Stimulated activated effector memory CD8-positive, alpha-beta T cell treated with anti-CD3 and anti-CD28 coated beads, Interleukin-12 subunit alpha, Interleukin-12 subunit beta, amount 100 ng/mL, for 72 hours (primary cell): ENCODE data around the gene GZMB.

Source experiments
- ATAC-seq: fragments of 150-1000 bp; cut with Tn5 transposase; 2 replicates; pipeline ENCODE4 v1.10.0; 2021
- DNase-seq, 2 donors: peaks; one replicate each; pipeline ENCODE4 v3.0.0; 2021 to 2022; ENCODE audit warnings: low spot score in 2 of 2
- H3K27ac Mint-ChIP-seq: one replicate; pipeline ENCODE4 v1.8.0; 2022; ENCODE audit warnings: mild to moderate bottlenecking, mixed read lengths
- H3K36me3 Mint-ChIP-seq: one replicate; pipeline ENCODE4 v1.8.0; 2022; ENCODE audit warnings: mild to moderate bottlenecking, mixed read lengths
- H3K4me1 Mint-ChIP-seq: one replicate; pipeline ENCODE4 v1.8.0; 2022; ENCODE audit warnings: mixed read lengths
- H3K4me3 Mint-ChIP-seq: one replicate; pipeline ENCODE4 v1.8.0; 2022; ENCODE audit warnings: mild to moderate bottlenecking, mixed read lengths
- H3K9me3 Mint-ChIP-seq: one replicate; pipeline ENCODE4 v1.8.0; 2022; ENCODE audit warnings: mixed read lengths

The GZMB gene, protein sequence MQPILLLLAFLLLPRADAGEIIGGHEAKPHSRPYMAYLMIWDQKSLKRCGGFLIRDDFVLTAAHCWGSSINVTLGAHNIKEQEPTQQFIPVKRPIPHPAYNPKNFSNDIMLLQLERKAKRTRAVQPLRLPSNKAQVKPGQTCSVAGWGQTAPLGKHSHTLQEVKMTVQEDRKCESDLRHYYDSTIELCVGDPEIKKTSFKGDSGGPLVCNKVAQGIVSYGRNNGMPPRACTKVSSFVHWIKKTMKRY

DNA sequence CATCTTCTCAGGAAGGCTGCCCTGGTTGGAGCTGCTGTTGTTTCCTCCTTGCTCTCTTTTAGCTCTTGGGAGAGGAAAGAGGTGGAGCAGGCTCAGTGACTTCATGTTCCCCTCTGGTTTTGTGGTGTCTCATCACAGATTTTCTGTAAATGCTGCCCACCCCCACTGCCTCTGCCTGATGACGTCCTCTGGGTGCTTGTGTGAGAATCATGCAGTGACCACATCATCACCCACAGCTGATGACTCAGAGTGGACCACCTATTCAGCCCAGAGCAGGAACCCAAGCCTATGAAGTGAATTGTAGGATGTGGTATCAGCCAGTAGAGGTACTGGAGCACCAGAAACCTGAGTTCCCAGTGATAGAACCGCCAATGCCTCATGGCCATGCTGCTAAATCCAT is at the start of gene GZMB:
TSS of gene GZMB (minus strand) at position 33 of the 400 bp plus-strand sequence. CDS start at position 3, 30 bp downstream.
- Mint-ChIP-seq H3K36me3 (peaks cover 55% of the 10 kb centered on the region), H3K4me1 (peaks cover 84% of the 10 kb centered on the region), H3K9me3 (peaks cover 2% of the 10 kb centered on the region), H3K4me3 (peak within 1 kb of the TSS; percentile 96), H3K27ac (peak within 1 kb of the TSS; percentile 98)
- peak; percentile 64 to 95 for DNase-seq
- peak; percentile 97 for ATAC-seq

DNA sequence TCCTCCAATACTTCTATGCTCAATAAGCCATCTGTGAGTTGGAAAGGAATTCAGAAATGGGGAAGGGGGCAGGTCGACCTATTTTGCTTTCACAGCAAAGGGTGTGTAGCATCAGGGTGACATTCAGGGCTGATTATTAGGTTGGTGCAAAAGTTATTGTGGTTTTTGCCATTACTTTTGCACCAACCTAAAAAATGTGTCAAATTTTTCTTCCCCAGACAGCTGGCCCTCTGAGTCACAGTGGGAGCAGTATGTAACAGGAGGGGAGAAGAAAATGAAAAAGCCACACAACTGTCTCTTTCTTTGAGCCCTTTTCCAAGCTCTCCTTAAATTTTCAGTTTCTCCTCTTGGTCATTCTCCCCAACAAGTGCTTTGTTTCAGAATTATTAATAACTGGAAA is 47.1 kb upstream of the GZMB start:
- peaks cover 67% of the 10 kb centered on the region for H3K4me1 Mint-ChIP-seq
- no peaks in the 10 kb centered on the region for H3K9me3 Mint-ChIP-seq
- peaks cover 7% of the 10 kb centered on the region for H3K36me3 Mint-ChIP-seq
- DNase-seq: no peak
- peak overlapping the region; percentile 98 for H3K27ac Mint-ChIP-seq
- H3K4me3 Mint-ChIP-seq: peak overlapping the region; percentile 94
- ATAC-seq: no peak

- peak; percentile 54 for ATAC-seq
Measured at GRCh38 chr14:24680516-24680915, 46.5 kb upstream of the GZMB start.

GRCh38 chr14:24679248-24679961 is 45.4 kb upstream of the GZMB start:
- H3K27ac Mint-ChIP-seq: peak overlapping the region; percentile 98
- ATAC-seq: peak; percentile 63
- H3K4me1 Mint-ChIP-seq: peaks cover 73% of the 10 kb centered on the region
- peak overlapping the region; percentile 94 for H3K4me3 Mint-ChIP-seq
- H3K36me3 Mint-ChIP-seq: peaks cover 19% of the 10 kb centered on the region
- no peak for DNase-seq
- no peaks in the 10 kb centered on the region for H3K9me3 Mint-ChIP-seq

More at GRCh38 chr14:24680516-24680915, 46.5 kb upstream of the GZMB start:
- Mint-ChIP-seq H3K27ac (peak overlapping the region; percentile 98), H3K9me3 (no peaks in the 10 kb centered on the region), H3K4me1 (peaks cover 70% of the 10 kb centered on the region), H3K36me3 (peaks cover 13% of the 10 kb centered on the region), H3K4me3 (peak overlapping the region; percentile 94)
- no peak for DNase-seq

- peak overlapping the region; percentile 98 for H3K27ac Mint-ChIP-seq
- ATAC-seq: peak; percentile 77
- H3K4me1 Mint-ChIP-seq: peaks cover 77% of the 10 kb centered on the region
- H3K36me3 Mint-ChIP-seq: peaks cover 25% of the 10 kb centered on the region
- peak overlapping the region; percentile 94 for H3K4me3 Mint-ChIP-seq
- no peaks in the 10 kb centered on the region for H3K9me3 Mint-ChIP-seq
- peak; percentile 75 to 89 for DNase-seq
Measured at GRCh38 chr14:24678801-24679247, 44.8 kb upstream of the GZMB start.

DNA sequence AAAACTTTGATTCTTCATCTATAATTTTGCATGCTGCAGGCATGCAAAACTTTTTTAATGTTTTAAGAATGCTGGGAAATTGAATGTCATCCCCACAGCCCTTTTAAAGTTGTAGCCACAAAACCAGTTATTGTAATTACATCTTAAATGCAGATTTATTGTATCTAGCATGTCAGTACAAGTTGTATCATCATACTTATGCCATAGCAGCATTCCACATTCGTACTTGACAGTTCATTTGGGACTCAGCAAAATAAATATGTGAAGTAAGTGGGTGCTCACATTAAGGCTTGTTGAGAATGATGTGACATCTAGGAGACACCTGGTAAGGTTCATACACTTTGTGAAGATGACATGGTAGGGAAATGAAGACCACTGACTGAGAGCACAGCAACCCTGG is 44.0 kb upstream of the GZMB start:
- Mint-ChIP-seq H3K27ac (peak overlapping the region; percentile 98), H3K9me3 (no peaks in the 10 kb centered on the region), H3K36me3 (peaks cover 34% of the 10 kb centered on the region), H3K4me3 (peak overlapping the region; percentile 94), H3K4me1 (peaks cover 82% of the 10 kb centered on the region)
- ATAC-seq (no peak), DNase-seq (no peak)

DNA sequence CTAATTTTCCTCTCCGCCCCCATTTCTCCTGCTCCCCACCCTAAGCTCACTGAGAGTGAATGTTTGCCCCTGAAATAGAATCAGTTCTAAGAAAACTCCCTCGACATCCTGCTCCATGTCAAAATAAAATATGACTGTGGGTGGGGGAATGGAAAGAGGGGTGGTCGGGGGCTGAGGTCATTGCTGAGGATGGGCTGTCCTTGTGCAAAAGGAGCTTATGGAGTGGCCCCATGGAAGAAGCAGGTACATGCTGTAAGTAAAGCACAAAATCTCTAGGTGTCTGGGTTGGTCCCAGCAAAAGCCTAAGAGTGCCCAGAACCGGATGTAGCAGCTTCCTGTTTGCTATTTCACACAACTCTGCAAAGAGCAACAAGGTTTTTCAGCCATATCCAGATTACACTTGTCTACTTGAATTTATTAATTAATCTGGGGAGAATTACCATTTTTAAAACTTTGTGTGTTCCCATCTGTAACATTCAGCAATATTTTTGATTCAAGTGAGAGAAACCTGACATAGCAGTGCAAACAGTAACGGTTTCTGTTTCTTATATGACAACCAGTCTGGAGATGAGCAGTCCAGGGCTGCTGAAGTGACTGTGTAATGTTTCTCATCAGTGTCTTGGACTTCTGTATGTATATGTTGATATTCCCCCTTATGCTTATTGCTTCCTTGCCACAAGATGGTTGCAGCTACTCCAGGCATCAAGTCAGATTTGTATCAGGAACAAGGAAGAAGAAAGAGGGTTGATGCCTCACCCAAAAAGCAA is 40.4 kb upstream of the GZMB start:
- Mint-ChIP-seq H3K4me3 (peak overlapping the region; percentile 94), H3K4me1 (peaks cover 95% of the 10 kb centered on the region), H3K27ac (peak overlapping the region; percentile 98), H3K9me3 (no peaks in the 10 kb centered on the region), H3K36me3 (peaks cover 37% of the 10 kb centered on the region)
- ATAC-seq (peak; percentile 67), DNase-seq (peak; percentile 31 to 85)

DNA sequence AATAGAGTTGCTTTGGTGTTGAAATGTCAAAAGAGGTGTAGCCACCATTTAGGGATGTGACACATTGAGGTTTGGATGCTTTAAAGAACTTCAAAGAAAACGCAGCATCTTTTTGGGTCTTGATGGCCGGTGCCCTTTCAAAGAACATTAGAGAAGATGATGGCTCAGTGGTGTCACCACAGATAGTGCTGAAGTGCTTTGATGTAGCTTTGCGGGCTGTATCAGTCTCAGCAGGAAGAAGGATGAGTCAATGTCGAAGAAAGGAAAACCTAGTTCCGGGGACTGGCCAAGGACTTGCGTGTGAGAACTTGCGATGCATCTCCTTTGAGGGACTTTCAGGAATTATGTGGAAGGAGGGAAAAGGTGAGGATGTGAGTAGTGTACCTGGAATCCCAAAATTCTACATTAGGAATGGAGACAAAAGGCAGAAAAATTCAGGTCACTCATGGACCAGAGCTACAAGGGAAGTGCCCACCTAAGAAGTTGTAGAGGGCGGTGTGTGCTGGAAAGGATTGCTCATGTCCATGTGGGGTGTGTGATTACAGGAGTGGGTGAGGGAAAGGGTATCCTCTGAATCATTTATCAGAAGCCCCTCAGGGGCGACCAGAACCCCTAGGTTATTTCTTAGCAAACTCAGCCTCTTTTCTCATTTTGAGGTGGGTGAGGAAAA is 39.7 kb upstream of the GZMB start:
- ATAC-seq (peak; percentile 89), DNase-seq (peak; percentile 56 to 88)
- peaks cover 92% of the 10 kb centered on the region for H3K4me1 Mint-ChIP-seq
- H3K36me3 Mint-ChIP-seq: peaks cover 33% of the 10 kb centered on the region
- peak overlapping the region; percentile 94 for H3K4me3 Mint-ChIP-seq
- H3K9me3 Mint-ChIP-seq: no peaks in the 10 kb centered on the region
- H3K27ac Mint-ChIP-seq: peak overlapping the region; percentile 98

DNA sequence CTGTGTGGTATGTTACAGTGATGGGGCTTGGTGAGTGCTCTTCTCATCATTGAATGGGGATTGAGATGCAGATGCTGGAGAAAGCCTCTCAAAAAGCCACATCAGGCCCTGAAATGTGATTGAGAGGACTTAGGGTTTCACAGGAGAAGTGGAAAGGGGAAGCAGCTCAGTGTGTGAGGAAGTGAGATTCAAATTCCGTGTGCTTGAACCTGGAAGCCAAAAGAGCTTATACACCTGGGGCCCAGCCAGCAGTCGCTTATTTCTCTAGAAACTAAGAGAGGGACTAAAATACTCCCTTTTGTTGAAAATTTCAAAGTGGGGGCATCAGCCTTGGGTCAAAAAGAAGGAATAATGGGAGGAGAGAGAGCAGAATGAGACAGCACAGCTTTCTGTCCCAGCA is 39.1 kb upstream of the GZMB start:
- H3K4me3 Mint-ChIP-seq: peak overlapping the region; percentile 94
- peak overlapping the region; percentile 98 for H3K27ac Mint-ChIP-seq
- H3K9me3 Mint-ChIP-seq: peaks cover under 1% of the 10 kb centered on the region
- DNase-seq: no peak
- H3K36me3 Mint-ChIP-seq: peaks cover 31% of the 10 kb centered on the region
- ATAC-seq: no peak
- peaks cover 89% of the 10 kb centered on the region for H3K4me1 Mint-ChIP-seq

DNA sequence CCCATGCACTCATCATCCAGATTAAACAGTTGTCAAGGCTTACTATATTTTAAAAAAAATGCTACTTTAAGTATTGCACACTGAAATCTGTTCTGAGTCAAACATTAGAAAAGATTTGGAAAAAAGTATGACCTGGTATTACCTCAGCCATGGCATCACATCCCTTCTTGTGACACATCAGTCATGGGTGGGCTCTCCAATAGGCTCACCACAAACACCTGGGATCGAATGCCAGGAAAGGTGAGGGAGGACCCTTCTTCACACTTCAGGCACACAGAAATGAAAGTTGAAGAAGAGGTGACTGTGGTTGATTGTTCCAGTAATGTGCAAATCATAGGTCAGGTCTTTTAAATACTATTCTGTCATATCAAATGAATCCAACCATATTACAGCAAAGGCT is 36.6 kb upstream of the GZMB start:
- peak in 1 of 2 donors; percentile 82 for DNase-seq
- ATAC-seq: peak; percentile 27
- Mint-ChIP-seq H3K36me3 (peaks cover 39% of the 10 kb centered on the region), H3K4me1 (peaks cover 83% of the 10 kb centered on the region), H3K27ac (peak overlapping the region; percentile 98), H3K4me3 (peak overlapping the region; percentile 46), H3K9me3 (peaks cover 3% of the 10 kb centered on the region)

- Mint-ChIP-seq H3K36me3 (peaks cover 38% of the 10 kb centered on the region), H3K4me1 (peaks cover 83% of the 10 kb centered on the region), H3K27ac (peak overlapping the region; percentile 98), H3K4me3 (peak overlapping the region; percentile 46), H3K9me3 (peaks cover 3% of the 10 kb centered on the region)
- DNase-seq (no peak), ATAC-seq (no peak)
Measured at GRCh38 chr14:24669651-24670050, 35.7 kb upstream of the GZMB start.

GRCh38 chr14:24665440-24665991 is 31.5 kb upstream of the GZMB start:
- peak overlapping the region; percentile 56 for H3K4me3 Mint-ChIP-seq
- DNase-seq: peak; percentile 43 to 86

DNA sequence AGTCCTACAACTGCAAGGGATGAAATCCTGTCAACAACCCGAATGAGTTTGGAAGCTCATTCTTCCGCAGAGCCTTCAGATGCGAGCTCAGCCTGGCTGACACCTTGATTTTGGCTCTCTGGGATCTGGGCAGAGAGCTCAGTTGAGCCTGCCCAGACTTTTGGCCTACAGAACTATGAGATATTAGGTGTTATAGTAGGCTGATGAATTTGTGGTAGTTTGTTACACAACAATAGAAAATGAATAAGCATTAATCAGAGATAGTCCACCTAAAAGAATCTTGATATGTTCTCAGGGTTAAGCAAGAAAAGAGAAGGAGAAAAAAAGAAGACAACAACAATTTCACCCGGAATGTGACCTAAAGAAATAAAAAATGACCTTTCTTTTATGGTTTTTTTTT is 30.4 kb upstream of the GZMB start:
- H3K27ac Mint-ChIP-seq: peak overlapping the region; percentile 93
- H3K4me3 Mint-ChIP-seq: peak overlapping the region; percentile 56
- H3K36me3 Mint-ChIP-seq: peaks cover 18% of the 10 kb centered on the region
- DNase-seq (no peak), ATAC-seq (no peak)
- H3K4me1 Mint-ChIP-seq: peaks cover 83% of the 10 kb centered on the region
- H3K9me3 Mint-ChIP-seq: peaks cover 3% of the 10 kb centered on the region

More at GRCh38 chr14:24665440-24665991, 31.5 kb upstream of the GZMB start:
- peak; percentile 93 for ATAC-seq
- Mint-ChIP-seq H3K27ac (peak overlapping the region; percentile 93), H3K36me3 (peaks cover 18% of the 10 kb centered on the region), H3K4me1 (peaks cover 87% of the 10 kb centered on the region), H3K9me3 (peaks cover 3% of the 10 kb centered on the region)

DNA sequence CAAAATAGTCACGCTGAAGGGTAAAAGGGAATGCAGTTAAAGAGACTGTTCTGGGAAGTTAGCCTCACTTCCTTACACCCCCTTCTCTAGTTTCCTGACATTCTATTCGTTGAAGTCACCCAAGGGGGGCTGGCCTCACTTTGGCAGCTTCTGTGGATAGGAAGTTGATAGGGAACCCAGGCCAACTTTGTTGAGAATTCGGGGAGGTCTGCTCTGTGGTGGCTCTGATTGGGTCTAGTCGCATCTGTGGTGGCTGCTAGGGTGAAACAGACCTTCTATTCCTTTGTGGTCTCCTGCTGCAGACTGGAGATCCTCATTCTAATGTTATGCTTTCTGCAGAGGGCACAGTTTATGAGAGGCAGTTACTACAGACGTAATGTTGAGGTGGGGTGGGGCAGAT is 28.8 kb upstream of the GZMB start:
- Mint-ChIP-seq H3K36me3 (peaks cover 13% of the 10 kb centered on the region), H3K9me3 (peaks cover under 1% of the 10 kb centered on the region), H3K4me1 (peaks cover 84% of the 10 kb centered on the region), H3K27ac (peak overlapping the region; percentile 93), H3K4me3 (peak overlapping the region; percentile 56)
- ATAC-seq (no peak), DNase-seq (no peak)
